NCI-H2081 (cell line): Measurements from ENCODE around the gene ZNF474.

Experiments used
- DNase-seq, 2 experiments: peaks; one replicate each; lab custom pipeline; 2025; lab: John Stamatoyannopoulos, UW

The ZNF474 gene

DNA sequence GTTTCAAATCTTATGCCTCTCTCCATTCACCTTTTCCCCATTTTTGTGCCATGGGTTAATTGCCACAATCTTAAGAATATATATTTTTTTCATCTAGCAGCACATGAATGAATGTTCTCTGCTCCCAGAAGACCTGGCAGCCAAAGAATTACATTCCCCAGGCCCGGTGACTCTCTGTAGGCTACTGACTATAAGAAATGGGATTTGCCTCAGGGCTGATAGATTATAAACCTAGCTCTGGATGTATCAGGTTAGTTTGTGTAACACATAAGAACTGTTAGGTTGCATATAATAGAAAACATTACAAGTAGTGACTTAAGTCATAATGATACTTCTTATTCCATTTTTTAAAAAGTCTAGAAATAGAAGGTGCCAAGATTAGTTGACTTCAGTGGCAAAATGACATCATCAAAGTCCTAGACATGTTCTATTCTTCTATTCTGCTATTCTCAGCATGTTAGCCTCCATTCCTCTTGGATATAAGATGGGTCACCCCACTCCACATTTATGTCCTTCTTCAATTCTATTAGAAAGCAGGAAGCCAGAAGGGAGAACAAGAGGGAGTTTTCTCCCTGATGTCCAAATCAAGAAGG, 10.9 kb upstream of the ZNF474 start:
- no peak for DNase-seq

DNA sequence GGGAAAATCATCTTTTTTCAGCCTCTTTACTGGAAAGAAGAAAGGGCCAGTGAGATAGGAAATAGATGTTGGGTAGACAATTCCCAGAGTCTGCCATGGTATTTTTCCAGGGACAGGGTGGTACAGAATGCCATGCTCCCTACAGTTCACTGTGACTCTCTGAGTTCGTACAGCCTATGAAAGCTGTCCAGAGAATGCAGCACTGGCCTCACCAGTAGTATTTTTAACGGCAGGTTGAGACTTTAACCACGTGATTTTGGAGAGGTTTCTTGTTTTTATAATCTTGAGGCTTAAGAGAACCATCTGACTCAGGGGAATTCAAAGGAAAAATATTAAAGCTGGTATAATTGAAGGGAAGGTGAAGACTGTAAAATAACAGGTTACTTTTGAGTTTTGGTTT, 10.1 kb upstream of the ZNF474 start:
- no peak for DNase-seq

GRCh38 chr5:122120493-122120892, 8.9 kb upstream of the ZNF474 start:
- no peak for DNase-seq

GRCh38 chr5:122120957-122121356, 8.4 kb upstream of the ZNF474 start:
- DNase-seq: no peak

GRCh38 chr5:122121479-122122465, 7.6 kb upstream of the ZNF474 start:
- DNase-seq: no peak

- DNase-seq: no peak
Measured at GRCh38 chr5:122124766-122125165, 4.6 kb upstream of the ZNF474 start.

- DNase-seq: no peak
Measured at GRCh38 chr5:122126177-122126755, 3.1 kb upstream of the ZNF474 start.

GRCh38 chr5:122126756-122127321, 2.5 kb upstream of the ZNF474 start:
- no peak for DNase-seq

DNA sequence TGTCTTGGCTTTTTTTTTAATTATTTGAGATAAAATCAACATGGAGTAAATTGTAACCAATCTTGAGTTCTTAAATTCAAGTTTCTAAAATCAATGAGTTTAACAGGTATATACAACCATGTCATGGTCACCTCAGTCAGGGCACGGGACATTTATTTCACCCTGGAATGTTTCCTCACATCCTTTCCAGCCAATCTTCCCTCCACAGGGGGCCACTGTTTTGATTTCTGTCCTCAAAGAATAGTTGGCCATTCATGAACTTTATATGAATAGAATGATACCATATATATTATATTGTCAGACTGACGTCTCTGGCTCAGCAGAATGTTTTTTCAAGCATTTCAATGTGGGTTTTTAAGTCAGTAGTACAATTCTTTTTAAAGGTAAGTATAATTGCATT, 806 bp downstream of the ZNF474 start:
- no peak for DNase-seq

DNA sequence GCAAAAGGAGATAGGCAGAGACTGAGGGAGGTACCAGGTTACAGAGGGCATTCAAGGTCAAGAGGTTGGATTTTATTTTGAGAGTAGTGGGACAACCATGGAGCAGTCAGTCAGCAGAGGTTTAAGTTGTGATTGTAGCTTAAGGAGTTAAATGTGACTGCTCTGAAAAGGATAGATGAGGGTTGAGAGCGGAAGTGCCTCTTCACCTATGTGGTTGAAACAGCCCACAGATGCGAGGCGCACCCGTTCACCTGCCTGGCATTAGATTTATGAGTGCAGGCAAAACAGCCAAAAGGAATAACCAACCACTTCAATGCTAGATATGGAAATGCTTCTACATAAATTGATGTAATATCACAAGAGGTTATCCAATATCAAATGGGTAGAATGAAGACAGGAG, 8.4 kb downstream of the ZNF474 start:
- no peak for DNase-seq

- DNase-seq: no peak
Measured at GRCh38 chr5:122138356-122138755, 9.0 kb downstream of the ZNF474 start.

GRCh38 chr5:122140900-122141299, 11.6 kb downstream of the ZNF474 start:
- DNase-seq: no peak

- no peak for DNase-seq
Measured at GRCh38 chr5:122141751-122142150, 12.4 kb downstream of the ZNF474 start.

DNA sequence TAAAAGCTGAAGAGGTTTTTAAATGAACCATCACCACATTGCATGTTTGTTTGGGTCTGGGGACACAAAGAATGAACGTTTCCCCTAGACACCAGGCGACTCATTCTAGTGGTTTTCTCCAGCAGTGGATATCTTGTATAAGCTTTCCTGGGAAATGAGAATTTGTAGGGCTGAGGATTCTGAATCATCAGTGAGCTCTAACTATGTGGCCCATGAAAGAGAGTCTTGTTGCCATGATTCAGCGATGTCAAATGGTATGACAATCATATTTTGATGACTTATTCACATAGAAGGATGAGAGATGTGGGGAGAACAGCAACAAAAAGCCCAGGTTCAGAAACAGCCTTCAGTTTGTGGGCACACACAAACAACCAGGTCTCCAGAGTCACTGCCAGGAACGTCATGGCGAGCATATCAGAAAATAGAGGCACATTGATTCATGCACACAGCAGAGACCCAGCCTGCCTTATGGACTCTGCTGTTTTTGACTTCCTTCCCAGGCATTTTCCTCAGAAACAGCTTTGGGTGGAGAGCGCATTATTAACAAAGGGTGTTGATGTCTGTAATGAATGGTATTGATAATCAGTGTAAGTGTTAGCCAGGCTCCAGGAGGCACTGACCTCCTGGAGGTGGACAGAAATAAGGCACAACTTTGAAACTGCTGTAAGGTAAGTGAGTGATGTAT, 13.3 kb downstream of the ZNF474 start:
- no peak for DNase-seq

- DNase-seq: no peak
Measured at GRCh38 chr5:122144236-122144635, 14.9 kb downstream of the ZNF474 start.

DNA sequence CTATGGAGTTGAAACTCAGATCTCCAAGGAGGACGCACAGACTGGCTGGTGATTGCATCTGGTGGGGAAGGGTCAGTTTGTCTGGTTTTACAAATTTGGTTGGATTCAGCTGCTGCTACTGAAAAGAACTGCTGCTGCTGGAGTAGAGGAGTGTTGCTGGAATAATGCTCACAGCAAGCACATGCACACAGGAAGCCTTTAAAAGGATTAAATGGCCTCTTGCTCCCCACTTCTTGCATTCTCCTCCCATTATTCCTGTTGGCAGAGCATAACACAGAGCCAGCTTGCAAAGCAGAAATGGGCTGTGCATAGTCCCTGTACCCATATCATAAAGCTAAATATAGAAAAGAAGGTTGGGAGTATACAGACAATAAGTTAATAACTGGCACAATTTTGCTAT, 16.6 kb downstream of the ZNF474 start:
- no peak for DNase-seq

DNA sequence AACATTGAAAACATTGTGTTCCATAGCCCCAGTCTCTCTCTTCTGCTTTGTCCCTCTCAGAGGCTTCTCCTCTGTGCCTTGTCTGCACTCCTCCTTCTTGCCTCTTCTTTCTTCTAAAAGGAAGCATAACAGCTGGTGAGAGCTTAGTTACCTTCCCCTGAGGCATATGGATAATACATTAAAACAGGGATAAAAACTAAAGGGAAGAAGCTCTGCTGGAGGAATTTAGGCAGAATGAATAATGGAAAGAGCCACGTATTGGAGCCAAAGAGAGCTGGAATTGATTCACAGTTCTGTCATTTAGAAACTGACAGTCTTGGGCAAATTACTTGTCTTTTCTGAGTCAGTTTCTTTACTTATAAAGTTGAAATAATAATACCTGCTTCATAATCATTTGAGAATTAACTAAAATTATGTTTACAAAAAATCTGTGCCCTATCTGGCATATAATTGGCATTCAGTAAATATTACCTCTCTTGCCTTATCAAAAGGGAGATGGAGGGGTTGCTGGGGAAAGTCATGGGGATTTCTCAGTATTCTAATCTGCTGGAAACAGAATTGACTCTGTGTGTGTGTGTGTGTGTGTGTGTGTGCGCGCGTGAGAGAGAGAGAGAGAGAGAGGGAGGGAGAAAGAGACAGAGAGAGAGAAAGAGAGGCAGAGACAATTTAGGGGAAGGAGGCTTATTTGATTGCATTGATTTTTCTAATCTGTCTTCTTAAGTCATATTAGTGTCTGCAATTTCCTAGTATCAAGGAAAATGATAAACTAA, 20.2 kb downstream of the ZNF474 start:
- DNase-seq: no peak

DNA sequence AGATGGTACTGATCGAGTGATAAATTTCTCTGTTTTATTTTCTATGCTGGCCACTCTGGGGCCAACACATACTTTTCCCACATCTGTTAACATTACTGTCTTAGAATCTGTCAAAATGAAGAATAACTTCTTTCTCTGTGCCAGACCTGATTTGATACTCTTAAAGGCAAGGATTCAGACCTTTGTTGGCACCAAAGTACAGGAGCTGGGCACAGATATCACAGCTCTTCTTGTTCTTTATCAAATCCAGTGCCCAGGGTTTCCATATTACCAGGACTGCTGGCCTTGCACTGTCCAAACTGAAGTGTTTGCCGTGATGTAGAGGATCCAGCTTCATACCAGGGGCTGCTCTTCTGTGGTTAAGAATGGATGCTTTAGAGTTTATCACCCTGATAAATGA, 20.9 kb downstream of the ZNF474 start:
- no peak for DNase-seq

GRCh38 chr5:122151640-122152039, 22.3 kb downstream of the ZNF474 start:
- DNase-seq: no peak

DNA sequence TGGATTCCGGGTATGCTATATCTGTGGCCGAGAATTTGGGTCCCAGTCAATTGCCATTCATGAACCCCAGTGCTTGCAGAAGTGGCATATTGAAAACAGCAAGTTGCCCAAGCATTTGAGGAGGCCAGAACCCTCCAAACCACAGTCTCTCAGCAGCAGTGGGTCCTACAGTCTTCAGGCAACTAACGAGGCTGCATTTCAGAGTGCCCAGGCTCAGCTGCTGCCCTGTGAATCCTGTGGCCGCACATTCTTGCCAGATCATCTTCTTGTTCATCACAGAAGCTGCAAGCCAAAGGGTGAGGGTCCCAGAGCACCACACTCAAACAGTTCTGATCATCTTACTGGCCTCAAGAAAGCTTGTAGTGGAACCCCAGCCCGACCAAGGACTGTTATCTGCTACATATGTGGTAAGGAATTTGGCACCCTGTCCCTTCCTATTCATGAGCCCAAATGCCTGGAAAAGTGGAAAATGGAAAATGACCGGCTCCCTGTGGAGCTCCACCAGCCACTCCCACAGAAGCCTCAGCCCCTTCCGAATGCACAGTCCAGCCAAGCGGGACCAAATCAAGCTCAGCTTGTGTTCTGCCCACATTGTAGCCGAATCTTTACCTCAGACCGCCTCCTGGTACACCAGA, 23.0 kb downstream of the ZNF474 start:
- DNase-seq: no peak

GRCh38 chr5:122153230-122153629, 23.9 kb downstream of the ZNF474 start:
- DNase-seq: no peak
